HEK293 (cell line): ENCODE results near the gene LRRC30.

ENCODE experiments used
- CTCF ChIA-PET: fragments of 350-600 bp; formaldehyde crosslinking; extraction: SDS; loops from one replicate; lab custom pipeline; 2021; ENCODE audit warnings: antibody characterized with exemption; lab: Yijun Ruan, JAX
- POLR2A ChIA-PET: fragments of 300-600 bp; formaldehyde crosslinking; extraction: SDS; loops from one replicate; lab custom pipeline; 2020; ENCODE audit warnings: antibody characterized with exemption, inconsistent platforms; lab: Yijun Ruan, JAX
- H3K27ac ChIP-seq: fragments of 200-500 bp; sonication (Bioruptor generic); 2 replicates; pipeline ENCODE4 v1.5.1; 2014; ENCODE audit warnings: low read depth, low read length, control low read depth, inconsistent platforms; ENCODE audit errors: extremely low read depth
- H3K36me3 ChIP-seq, 2 experiments: fragments of 200-500 bp in 1 of 2; sonication (Bioruptor generic) in 1 of 2; 1 replicate in 1 of 2; 2 replicates in 1 of 2; pipeline ENCODE4 v1.5.1; 2014 to 2017; ENCODE audit warnings: inconsistent platforms in 2 of 2, low read length in 2 of 2; ENCODE audit not compliant: control insufficient read depth in 2 of 2, insufficient read depth in 1 of 2
- H3K4me1 ChIP-seq: fragments of 200-500 bp; sonication (Bioruptor generic); 2 replicates; pipeline ENCODE4 v1.5.1; 2014; ENCODE audit warnings: mild to moderate bottlenecking, low read length, inconsistent platforms; ENCODE audit not compliant: control insufficient read depth, insufficient read depth
- H3K4me3 ChIP-seq: 2 replicates; pipeline ENCODE4 v1.5.1; 2011; ENCODE audit warnings: low read depth, mild to moderate bottlenecking, control low read depth, low read length, moderate library complexity
- H3K9me3 ChIP-seq: fragments of 200-500 bp; sonication (Bioruptor generic); 2 replicates; pipeline ENCODE4 v1.5.1; 2014; ENCODE audit warnings: low read depth, low read length, inconsistent platforms; ENCODE audit not compliant: control insufficient read depth, insufficient read depth
- GLI4 ChIP-seq: fragments of 450-650 bp; formaldehyde crosslinking; IDR thresholded peaks from 2 replicates; pipeline ENCODE4 v1.5.1; 2016; ENCODE audit warnings: missing biosample characterization, missing genetic modification characterization
- OVOL3 ChIP-seq: fragments of 450-650 bp; formaldehyde crosslinking; IDR thresholded peaks from 2 replicates; pipeline ENCODE4 v1.5.1; 2016; ENCODE audit warnings: missing biosample characterization, missing genetic modification characterization
- RBAK ChIP-seq: fragments of 450-650 bp; formaldehyde crosslinking; IDR thresholded peaks from 2 replicates; pipeline ENCODE4 v1.5.1; 2016; ENCODE audit warnings: missing biosample characterization, missing genetic modification characterization
- ZEB2 ChIP-seq: fragments of 450-650 bp; formaldehyde crosslinking; IDR thresholded peaks from 2 replicates; pipeline ENCODE4 v1.5.1; 2016; ENCODE audit warnings: missing biosample characterization, missing genetic modification characterization
- ZFHX2 ChIP-seq: fragments of 450-650 bp; formaldehyde crosslinking; conservative IDR thresholded peaks from 2 replicates; pipeline ENCODE4 v1.5.1; 2016; ENCODE audit warnings: missing biosample characterization, missing genetic modification characterization
- ZFP3 ChIP-seq: fragments of 450-650 bp; formaldehyde crosslinking; IDR thresholded peaks from 2 replicates; pipeline ENCODE4 v1.5.1; 2016; ENCODE audit warnings: low read depth, missing biosample characterization, missing genetic modification characterization
- ZNF133 ChIP-seq: fragments of 450-650 bp; formaldehyde crosslinking; IDR thresholded peaks from 2 replicates; pipeline ENCODE4 v1.5.1; 2016; ENCODE audit warnings: missing biosample characterization, missing genetic modification characterization
- ZNF169 ChIP-seq: fragments of 450-650 bp; formaldehyde crosslinking; IDR thresholded peaks from 2 replicates; pipeline ENCODE4 v1.5.1; 2016; ENCODE audit warnings: missing biosample characterization, missing genetic modification characterization
- ZNF18 ChIP-seq: fragments of 450-650 bp; formaldehyde crosslinking; IDR thresholded peaks from 2 replicates; pipeline ENCODE4 v1.5.1; 2016; ENCODE audit warnings: missing biosample characterization, missing genetic modification characterization
- ZNF211 ChIP-seq: fragments of 450-650 bp; formaldehyde crosslinking; IDR thresholded peaks from 2 replicates; pipeline ENCODE4 v1.5.1; 2016; ENCODE audit warnings: low read depth, missing biosample characterization, missing genetic modification characterization
- ZNF214 ChIP-seq: fragments of 450-650 bp; formaldehyde crosslinking; IDR thresholded peaks from 2 replicates; pipeline ENCODE4 v1.5.1; 2017; ENCODE audit warnings: missing biosample characterization, mild to moderate bottlenecking, missing genetic modification characterization, borderline replicate concordance
- ZNF548 ChIP-seq: fragments of 450-650 bp; formaldehyde crosslinking; IDR thresholded peaks from 2 replicates; pipeline ENCODE4 v1.5.1; 2016; ENCODE audit warnings: missing biosample characterization, missing genetic modification characterization
- ZNF558 ChIP-seq: fragments of 450-650 bp; formaldehyde crosslinking; IDR thresholded peaks from 2 replicates; pipeline ENCODE4 v1.5.1; 2016; ENCODE audit warnings: missing biosample characterization, missing genetic modification characterization
- ZNF623 ChIP-seq: fragments of 450-650 bp; formaldehyde crosslinking; IDR thresholded peaks from 2 replicates; pipeline ENCODE4 v1.5.1; 2016; ENCODE audit warnings: missing biosample characterization, missing genetic modification characterization
- ZNF654 ChIP-seq: fragments of 450-650 bp; formaldehyde crosslinking; IDR thresholded peaks from 2 replicates; pipeline ENCODE4 v1.5.1; 2016; ENCODE audit warnings: low read depth, missing biosample characterization, missing genetic modification characterization
- ZNF76 ChIP-seq: fragments of 450-650 bp; formaldehyde crosslinking; IDR thresholded peaks from 2 replicates; pipeline ENCODE4; 2016; ENCODE audit warnings: low read depth, missing biosample characterization, missing genetic modification characterization, borderline replicate concordance
- ZNF785 ChIP-seq: fragments of 450-650 bp; formaldehyde crosslinking; IDR thresholded peaks from 2 replicates; pipeline ENCODE4 v1.5.1; 2016; ENCODE audit warnings: missing biosample characterization, missing genetic modification characterization
- ZSCAN23 ChIP-seq: fragments of 450-650 bp; formaldehyde crosslinking; IDR thresholded peaks from 2 replicates; pipeline ENCODE4 v1.5.1; 2016; ENCODE audit warnings: missing biosample characterization, missing genetic modification characterization
- ZXDB ChIP-seq: fragments of 450-650 bp; formaldehyde crosslinking; IDR thresholded peaks from 2 replicates; pipeline ENCODE4 v1.5.1; 2016; ENCODE audit warnings: missing biosample characterization, missing genetic modification characterization
- TF ChIP-seq, protein P1 (sequence below): fragments of 450-650 bp; IDR thresholded peaks from 2 replicates; pipeline ENCODE4 v1.5.1; 2018; ENCODE audit warnings: missing biosample characterization, mild to moderate bottlenecking, missing genetic modification characterization
- TF ChIP-seq, protein P2 (sequence below): fragments of 450-650 bp; formaldehyde crosslinking; IDR thresholded peaks from 2 replicates; pipeline ENCODE4 v1.5.1; 2017; ENCODE audit warnings: missing biosample characterization, missing genetic modification characterization

Gene LRRC30

GRCh38 chr18:7205346-7205745 is 25.5 kb upstream of the LRRC30 start:
- TF ChIP-seq ZNF558 (tag by site-specific recombination) (no peak), ZNF214 (tag by site-specific recombination) (no peak), ZNF76 (tag by site-specific recombination) (no peak), ZNF654 (no peak), GLI4 (tag by site-specific recombination) (no peak), ZNF133 (tag by site-specific recombination) (no peak), ZNF211 (tag by site-specific recombination) (no peak), ZNF785 (tag by site-specific recombination) (no peak), ZFHX2 (tag by site-specific recombination) (no peak), ZNF169 (tag by site-specific recombination) (no peak), ZXDB (tag by site-specific recombination) (no peak), OVOL3 (tag by site-specific recombination) (no peak), ZSCAN23 (no peak), ZNF623 (tag by site-specific recombination) (no peak), ZFP3 (tag by site-specific recombination) (no peak), ZEB2 (no peak), ZNF18 (tag by site-specific recombination) (no peak), RBAK (tag by site-specific recombination) (no peak)
- TF ChIP-seq, protein P1, sequence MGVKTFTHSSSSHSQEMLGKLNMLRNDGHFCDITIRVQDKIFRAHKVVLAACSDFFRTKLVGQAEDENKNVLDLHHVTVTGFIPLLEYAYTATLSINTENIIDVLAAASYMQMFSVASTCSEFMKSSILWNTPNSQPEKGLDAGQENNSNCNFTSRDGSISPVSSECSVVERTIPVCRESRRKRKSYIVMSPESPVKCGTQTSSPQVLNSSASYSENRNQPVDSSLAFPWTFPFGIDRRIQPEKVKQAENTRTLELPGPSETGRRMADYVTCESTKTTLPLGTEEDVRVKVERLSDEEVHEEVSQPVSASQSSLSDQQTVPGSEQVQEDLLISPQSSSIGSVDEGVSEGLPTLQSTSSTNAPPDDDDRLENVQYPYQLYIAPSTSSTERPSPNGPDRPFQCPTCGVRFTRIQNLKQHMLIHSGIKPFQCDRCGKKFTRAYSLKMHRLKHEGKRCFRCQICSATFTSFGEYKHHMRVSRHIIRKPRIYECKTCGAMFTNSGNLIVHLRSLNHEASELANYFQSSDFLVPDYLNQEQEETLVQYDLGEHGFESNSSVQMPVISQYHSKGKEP (tag by site-specific recombination), result no peak
- POLR2A ChIA-PET, result interaction anchor here (0.6 kb wide), 1 partner anchor 15 kb away, joined by 3 read pairs; no protein-coding TSS in a partner anchor

DNA sequence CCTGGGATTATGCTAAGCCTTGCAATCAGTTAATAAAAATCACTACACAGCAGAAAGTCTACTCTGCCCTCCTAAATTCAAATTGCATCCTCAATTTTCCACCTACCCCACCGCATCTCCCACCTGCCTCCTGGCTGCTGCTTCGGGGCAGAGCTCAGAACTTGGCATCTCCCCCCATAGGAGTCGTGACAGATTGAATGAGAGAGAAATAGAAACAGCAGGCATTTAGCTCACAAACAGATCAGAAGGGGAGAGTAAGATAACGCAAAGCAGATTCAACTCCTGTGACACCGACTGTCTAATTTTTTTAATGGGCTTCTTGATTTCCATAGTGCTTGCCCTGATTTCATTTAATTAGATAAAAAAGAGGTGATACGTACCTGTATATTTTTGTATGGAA is 24.7 kb upstream of the LRRC30 start:
- H3K4me1 ChIP-seq, result peaks cover 6% of the 10 kb centered on the region
- no peak for TF ChIP-seq ZNF548 (tag by site-specific recombination)
- TF ChIP-seq, protein P2, sequence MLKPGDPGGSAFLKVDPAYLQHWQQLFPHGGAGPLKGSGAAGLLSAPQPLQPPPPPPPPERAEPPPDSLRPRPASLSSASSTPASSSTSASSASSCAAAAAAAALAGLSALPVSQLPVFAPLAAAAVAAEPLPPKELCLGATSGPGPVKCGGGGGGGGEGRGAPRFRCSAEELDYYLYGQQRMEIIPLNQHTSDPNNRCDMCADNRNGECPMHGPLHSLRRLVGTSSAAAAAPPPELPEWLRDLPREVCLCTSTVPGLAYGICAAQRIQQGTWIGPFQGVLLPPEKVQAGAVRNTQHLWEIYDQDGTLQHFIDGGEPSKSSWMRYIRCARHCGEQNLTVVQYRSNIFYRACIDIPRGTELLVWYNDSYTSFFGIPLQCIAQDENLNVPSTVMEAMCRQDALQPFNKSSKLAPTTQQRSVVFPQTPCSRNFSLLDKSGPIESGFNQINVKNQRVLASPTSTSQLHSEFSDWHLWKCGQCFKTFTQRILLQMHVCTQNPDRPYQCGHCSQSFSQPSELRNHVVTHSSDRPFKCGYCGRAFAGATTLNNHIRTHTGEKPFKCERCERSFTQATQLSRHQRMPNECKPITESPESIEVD (tag by site-specific recombination), result 0 out of 2 replicates have a peak, but pooled peaks have one; percentile 27
- no peaks in the 10 kb centered on the region for H3K9me3 ChIP-seq
- H3K36me3 ChIP-seq, result no peaks in the 10 kb centered on the region
- no peak overlapping the region for H3K4me3 ChIP-seq
- ChIA-PET POLR2A (interaction anchor here (0.6 kb wide), 1 partner anchor 14 kb away, joined by 3 read pairs; no protein-coding TSS in a partner anchor), CTCF (no interaction called here)
- H3K27ac ChIP-seq, result no peak overlapping the region

More at GRCh38 chr18:7205346-7205745, 25.5 kb upstream of the LRRC30 start:
- H3K36me3 ChIP-seq, result no peaks in the 10 kb centered on the region
- CTCF ChIA-PET, result no interaction called here
- no peaks in the 10 kb centered on the region for H3K9me3 ChIP-seq
- H3K27ac ChIP-seq, result no peak overlapping the region
- H3K4me1 ChIP-seq, result peaks cover 6% of the 10 kb centered on the region
- H3K4me3 ChIP-seq, result no peak overlapping the region
